ENCODE data around the gene TRIP12. TPM values are rescaled to one million over a fixed set of nuclear protein-coding genes. Genes with fewer than 3 reads are reported as not detected.
A peak's percentile ranks its signal among the peaks of the same experiment; 100 is the strongest.

TRIP12 gene
- total and polyA plus RNA-seq, 2 of the 13 experiments (the other 11 are each of a cell fraction or from before 2014, with no cell fraction given): 72.1 to 153 TPM

- TF ChIP-seq, protein P1, sequence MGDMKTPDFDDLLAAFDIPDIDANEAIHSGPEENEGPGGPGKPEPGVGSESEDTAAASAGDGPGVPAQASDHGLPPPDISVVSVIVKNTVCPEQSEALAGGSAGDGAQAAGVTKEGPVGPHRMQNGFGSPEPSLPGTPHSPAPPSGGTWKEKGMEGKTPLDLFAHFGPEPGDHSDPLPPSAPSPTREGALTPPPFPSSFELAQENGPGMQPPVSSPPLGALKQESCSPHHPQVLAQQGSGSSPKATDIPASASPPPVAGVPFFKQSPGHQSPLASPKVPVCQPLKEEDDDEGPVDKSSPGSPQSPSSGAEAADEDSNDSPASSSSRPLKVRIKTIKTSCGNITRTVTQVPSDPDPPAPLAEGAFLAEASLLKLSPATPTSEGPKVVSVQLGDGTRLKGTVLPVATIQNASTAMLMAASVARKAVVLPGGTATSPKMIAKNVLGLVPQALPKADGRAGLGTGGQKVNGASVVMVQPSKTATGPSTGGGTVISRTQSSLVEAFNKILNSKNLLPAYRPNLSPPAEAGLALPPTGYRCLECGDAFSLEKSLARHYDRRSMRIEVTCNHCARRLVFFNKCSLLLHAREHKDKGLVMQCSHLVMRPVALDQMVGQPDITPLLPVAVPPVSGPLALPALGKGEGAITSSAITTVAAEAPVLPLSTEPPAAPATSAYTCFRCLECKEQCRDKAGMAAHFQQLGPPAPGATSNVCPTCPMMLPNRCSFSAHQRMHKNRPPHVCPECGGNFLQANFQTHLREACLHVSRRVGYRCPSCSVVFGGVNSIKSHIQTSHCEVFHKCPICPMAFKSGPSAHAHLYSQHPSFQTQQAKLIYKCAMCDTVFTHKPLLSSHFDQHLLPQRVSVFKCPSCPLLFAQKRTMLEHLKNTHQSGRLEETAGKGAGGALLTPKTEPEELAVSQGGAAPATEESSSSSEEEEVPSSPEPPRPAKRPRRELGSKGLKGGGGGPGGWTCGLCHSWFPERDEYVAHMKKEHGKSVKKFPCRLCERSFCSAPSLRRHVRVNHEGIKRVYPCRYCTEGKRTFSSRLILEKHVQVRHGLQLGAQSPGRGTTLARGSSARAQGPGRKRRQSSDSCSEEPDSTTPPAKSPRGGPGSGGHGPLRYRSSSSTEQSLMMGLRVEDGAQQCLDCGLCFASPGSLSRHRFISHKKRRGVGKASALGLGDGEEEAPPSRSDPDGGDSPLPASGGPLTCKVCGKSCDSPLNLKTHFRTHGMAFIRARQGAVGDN (CRISPR knock-in tag; IDR thresholded peaks at IDR 0.05): peak; percentile 44
- TF ChIP-seq ZBTB8A (CRISPR knock-in tag; IDR thresholded peaks at IDR 0.05; ENCODE audit: borderline replicate concordance, low read depth) (no peak), GABPB1 (CRISPR knock-in tag; IDR thresholded peaks at IDR 0.05) (peak; percentile 81; the same call in 1 of the 2 replicates), EEA1 (CRISPR knock-in tag; IDR thresholded peaks at IDR 0.05; ENCODE audit: borderline replicate concordance) (peak; percentile 55; the same call in 1 of the 2 replicates), TBL1XR1 (IDR thresholded peaks at IDR 0.05; ENCODE audit: borderline replicate concordance, low read length, partially characterized antibody) (no peak), ZNF784 (CRISPR knock-in tag; IDR thresholded peaks at IDR 0.05; ENCODE audit: borderline replicate concordance) (0 out of 2 replicates have a peak, but pooled peaks have one; percentile 50), ATM (IDR thresholded peaks at IDR 0.05; ENCODE audit: borderline replicate concordance) (no peak), TOPORS (CRISPR knock-in tag; IDR thresholded peaks at IDR 0.05) (0 out of 2 replicates have a peak, but pooled peaks have one; percentile 37), ZSCAN30 (CRISPR knock-in tag; IDR thresholded peaks at IDR 0.05) (peak; percentile 73), ZNF564 (CRISPR knock-in tag; IDR thresholded peaks at IDR 0.05) (peak; percentile 55)
- TF ChIP-seq, protein P2, sequence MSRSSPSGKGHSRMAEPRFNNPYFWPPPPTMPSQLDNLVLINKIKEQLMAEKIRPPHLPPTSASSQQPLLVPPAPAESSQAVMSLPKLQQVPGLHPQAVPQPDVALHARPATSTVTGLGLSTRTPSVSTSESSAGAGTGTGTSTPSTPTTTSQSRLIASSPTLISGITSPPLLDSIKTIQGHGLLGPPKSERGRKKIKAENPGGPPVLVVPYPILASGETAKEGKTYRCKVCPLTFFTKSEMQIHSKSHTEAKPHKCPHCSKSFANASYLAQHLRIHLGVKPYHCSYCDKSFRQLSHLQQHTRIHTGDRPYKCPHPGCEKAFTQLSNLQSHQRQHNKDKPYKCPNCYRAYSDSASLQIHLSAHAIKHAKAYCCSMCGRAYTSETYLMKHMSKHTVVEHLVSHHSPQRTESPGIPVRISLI (CRISPR knock-in tag; IDR thresholded peaks at IDR 0.05; ENCODE audit: borderline replicate concordance): no peak
- TF ChIP-seq, protein P3, sequence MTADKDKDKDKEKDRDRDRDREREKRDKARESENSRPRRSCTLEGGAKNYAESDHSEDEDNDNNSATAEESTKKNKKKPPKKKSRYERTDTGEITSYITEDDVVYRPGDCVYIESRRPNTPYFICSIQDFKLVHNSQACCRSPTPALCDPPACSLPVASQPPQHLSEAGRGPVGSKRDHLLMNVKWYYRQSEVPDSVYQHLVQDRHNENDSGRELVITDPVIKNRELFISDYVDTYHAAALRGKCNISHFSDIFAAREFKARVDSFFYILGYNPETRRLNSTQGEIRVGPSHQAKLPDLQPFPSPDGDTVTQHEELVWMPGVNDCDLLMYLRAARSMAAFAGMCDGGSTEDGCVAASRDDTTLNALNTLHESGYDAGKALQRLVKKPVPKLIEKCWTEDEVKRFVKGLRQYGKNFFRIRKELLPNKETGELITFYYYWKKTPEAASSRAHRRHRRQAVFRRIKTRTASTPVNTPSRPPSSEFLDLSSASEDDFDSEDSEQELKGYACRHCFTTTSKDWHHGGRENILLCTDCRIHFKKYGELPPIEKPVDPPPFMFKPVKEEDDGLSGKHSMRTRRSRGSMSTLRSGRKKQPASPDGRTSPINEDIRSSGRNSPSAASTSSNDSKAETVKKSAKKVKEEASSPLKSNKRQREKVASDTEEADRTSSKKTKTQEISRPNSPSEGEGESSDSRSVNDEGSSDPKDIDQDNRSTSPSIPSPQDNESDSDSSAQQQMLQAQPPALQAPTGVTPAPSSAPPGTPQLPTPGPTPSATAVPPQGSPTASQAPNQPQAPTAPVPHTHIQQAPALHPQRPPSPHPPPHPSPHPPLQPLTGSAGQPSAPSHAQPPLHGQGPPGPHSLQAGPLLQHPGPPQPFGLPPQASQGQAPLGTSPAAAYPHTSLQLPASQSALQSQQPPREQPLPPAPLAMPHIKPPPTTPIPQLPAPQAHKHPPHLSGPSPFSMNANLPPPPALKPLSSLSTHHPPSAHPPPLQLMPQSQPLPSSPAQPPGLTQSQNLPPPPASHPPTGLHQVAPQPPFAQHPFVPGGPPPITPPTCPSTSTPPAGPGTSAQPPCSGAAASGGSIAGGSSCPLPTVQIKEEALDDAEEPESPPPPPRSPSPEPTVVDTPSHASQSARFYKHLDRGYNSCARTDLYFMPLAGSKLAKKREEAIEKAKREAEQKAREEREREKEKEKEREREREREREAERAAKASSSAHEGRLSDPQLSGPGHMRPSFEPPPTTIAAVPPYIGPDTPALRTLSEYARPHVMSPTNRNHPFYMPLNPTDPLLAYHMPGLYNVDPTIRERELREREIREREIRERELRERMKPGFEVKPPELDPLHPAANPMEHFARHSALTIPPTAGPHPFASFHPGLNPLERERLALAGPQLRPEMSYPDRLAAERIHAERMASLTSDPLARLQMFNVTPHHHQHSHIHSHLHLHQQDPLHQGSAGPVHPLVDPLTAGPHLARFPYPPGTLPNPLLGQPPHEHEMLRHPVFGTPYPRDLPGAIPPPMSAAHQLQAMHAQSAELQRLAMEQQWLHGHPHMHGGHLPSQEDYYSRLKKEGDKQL (CRISPR knock-in tag; IDR thresholded peaks at IDR 0.05; ENCODE audit: low read depth): peak; percentile 53; the same call in 1 of the 2 replicates
- TF ChIP-seq, protein P4, sequence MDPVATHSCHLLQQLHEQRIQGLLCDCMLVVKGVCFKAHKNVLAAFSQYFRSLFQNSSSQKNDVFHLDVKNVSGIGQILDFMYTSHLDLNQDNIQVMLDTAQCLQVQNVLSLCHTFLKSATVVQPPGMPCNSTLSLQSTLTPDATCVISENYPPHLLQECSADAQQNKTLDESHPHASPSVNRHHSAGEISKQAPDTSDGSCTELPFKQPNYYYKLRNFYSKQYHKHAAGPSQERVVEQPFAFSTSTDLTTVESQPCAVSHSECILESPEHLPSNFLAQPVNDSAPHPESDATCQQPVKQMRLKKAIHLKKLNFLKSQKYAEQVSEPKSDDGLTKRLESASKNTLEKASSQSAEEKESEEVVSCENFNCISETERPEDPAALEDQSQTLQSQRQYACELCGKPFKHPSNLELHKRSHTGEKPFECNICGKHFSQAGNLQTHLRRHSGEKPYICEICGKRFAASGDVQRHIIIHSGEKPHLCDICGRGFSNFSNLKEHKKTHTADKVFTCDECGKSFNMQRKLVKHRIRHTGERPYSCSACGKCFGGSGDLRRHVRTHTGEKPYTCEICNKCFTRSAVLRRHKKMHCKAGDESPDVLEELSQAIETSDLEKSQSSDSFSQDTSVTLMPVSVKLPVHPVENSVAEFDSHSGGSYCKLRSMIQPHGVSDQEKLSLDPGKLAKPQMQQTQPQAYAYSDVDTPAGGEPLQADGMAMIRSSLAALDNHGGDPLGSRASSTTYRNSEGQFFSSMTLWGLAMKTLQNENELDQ (CRISPR knock-in tag; IDR thresholded peaks at IDR 0.05; ENCODE audit: borderline replicate concordance): peak; percentile 24; the same call in 1 of the 2 replicates
Observed at GRCh38 chr2:229921892-229922448, at the start of gene TRIP12 (continued).
